HG03469 (cell line): Measurements from ENCODE around the gene EFNA5.

Experiments used
- ATAC-seq: cut with Tn5 transposase; IDR thresholded peaks from one replicate; pipeline ENCODE4 v1.9.1; 2021; ENCODE audit warnings: mild to moderate bottlenecking, moderate library complexity, moderate number of reproducible peaks; ENCODE audit not compliant: unreplicated experiment

Gene EFNA5

GRCh38 chr5:107523029-107523680, 147.6 kb downstream of the EFNA5 start:
- no peak for ATAC-seq

- no peak for ATAC-seq
Measured at GRCh38 chr5:107522456-107522855, 148.3 kb downstream of the EFNA5 start.

- ATAC-seq = no peak
Measured at GRCh38 chr5:107519900-107520354, 150.8 kb downstream of the EFNA5 start.

DNA sequence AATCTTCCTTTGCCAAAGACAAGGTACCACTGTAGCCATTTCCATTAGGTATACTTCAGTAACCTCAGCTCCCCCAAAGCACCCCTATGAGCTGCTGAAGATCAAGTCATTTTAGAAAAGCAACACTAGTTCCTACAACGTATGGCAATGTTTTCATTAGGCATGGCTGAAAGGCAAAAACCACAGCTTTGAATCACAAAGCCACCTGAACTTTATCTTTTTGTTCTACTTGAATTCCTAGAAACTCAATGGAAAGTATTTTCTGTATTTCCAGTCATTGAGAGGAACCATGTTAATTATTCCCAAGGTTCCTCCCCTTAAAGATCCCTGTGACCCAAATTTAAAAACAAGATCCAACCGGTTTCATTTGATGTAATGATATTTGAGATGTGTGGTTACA, 152.1 kb downstream of the EFNA5 start:
- no peak for ATAC-seq

- no peak for ATAC-seq
Measured at GRCh38 chr5:107518190-107518589, 152.5 kb downstream of the EFNA5 start.

- ATAC-seq = no peak
Measured at GRCh38 chr5:107517185-107518033, 153.3 kb downstream of the EFNA5 start.

DNA sequence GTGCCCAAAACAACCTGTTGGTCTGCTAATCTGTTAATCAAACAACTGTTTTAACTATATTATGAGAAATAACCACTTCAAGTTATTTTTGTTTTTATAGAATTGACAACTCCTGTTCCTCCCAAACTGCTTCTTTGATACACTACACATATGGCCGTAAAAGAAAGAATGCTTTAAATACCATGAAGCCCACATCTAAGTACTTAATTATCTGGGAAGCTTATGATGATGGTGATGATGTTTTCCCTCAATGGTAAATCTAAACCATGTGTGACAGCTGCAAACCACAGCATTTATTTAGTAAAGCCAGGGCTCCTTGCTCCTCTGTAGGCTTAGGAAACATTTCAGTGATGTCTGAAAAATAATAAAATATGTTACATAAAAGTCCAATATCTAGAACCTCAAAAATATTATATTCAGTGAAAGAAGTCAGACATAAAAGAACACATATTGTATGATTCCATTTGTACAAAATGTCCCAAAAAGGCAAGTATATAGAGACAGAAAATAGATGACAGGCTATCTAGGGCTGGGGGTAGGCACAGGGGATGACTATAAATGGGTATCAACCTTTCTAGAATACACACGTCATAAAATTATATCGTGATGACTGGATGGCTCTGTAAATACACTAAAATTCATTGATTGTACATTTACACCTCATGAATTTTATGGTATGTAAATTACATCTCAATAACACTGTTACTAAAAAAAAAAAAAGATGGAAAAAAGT, 154.1 kb downstream of the EFNA5 start:
- no peak for ATAC-seq

- no peak for ATAC-seq
Measured at GRCh38 chr5:107515521-107516080, 155.1 kb downstream of the EFNA5 start.

GRCh38 chr5:107514305-107514704, 156.4 kb downstream of the EFNA5 start:
- no peak for ATAC-seq

DNA sequence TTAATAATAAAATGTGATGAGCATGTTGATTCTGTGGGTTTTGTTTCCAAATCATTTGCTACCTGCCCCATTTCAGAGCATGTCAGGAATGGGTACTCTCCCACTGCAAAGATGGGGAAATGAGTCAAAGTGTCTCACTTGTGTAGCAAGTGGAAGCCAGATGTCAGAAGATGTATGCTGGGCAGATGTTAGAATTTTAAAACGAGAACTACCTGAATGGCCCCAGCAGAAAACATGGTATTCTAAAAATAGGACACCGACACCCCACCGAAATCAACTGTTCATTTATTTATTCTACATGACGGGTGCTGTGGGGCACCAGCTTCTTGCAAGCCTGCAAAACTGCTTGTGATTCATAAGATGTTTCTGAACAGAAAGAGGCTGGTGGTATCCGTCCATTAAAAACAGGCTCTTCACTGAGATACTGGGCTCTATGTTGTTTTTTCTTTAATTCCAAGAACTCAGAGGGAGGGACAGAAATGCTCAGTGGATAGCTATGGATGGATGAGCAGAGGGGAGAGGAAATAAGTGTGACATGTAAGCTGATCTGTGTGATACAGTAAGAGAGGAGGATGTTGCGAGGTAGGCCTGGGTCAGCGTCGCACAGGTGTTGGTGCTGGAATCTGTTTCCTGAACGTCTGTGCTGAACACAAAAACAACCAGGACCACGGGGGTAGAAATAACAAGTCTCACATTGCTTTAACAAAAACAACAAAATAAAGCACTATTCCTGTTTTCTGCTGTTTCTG, 157.2 kb downstream of the EFNA5 start:
- ATAC-seq = no peak

DNA sequence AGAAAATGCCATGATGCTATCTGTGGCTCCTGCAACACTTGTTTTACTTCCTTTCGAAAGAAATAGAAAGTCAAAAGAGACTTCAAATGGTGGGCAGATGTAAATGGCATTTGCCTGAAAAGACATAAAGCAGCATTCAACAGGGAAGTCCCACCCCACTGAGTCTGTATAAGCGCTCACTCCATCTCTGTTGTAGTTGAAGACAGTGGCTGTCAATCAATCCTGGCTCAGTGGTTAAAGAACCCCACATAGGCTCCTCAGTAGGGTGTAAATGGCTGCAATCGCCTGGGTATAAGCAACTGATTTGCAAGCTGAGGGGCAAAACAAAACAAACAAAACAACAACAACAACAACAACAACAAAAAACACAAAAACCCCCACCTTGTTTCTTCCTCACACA, 158.7 kb downstream of the EFNA5 start:
- peak; percentile 43 for ATAC-seq

GRCh38 chr5:107510125-107510524, 160.6 kb downstream of the EFNA5 start:
- no peak for ATAC-seq

DNA sequence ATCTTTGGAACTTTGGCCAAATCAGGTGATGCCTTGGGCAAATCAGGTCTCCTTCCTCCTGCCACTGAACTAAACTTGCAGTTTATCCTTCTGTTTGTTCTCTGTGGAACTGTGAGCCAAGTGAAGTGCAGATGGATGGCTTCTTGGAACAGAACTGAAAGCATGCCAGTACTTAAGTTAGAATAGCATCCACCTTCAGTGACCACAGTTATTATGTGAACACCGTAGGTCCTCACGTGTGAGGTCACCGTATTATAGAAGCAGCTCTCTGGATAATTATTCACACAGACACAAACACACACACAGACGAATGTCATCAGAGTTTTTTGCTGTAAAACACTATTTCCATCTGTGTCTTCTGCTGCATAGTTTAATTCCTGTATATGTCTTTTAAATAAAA, 162.6 kb downstream of the EFNA5 start:
- no peak for ATAC-seq

GRCh38 chr5:107505763-107506534, 164.8 kb downstream of the EFNA5 start:
- no peak for ATAC-seq

DNA sequence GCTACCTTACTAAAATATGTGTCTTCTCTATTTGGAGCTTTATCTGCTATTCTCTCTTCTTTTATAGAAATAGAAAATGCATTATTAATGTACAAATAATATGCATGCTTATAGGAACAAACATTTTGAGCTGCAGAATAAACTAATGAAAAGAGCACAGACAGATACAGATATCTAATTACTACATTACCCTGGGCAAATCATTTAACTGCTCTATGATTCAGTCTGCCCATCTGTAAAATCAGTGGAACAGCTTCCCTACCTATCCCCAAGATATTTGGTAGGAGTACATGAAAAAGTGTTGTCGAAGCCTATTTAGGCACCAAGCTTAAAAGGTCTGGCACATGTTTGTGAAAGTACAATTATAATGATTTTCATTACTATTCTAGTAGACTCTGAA, 166.3 kb downstream of the EFNA5 start:
- ATAC-seq = no peak

- no peak for ATAC-seq
Measured at GRCh38 chr5:107502676-107503060, 168.1 kb downstream of the EFNA5 start.

DNA sequence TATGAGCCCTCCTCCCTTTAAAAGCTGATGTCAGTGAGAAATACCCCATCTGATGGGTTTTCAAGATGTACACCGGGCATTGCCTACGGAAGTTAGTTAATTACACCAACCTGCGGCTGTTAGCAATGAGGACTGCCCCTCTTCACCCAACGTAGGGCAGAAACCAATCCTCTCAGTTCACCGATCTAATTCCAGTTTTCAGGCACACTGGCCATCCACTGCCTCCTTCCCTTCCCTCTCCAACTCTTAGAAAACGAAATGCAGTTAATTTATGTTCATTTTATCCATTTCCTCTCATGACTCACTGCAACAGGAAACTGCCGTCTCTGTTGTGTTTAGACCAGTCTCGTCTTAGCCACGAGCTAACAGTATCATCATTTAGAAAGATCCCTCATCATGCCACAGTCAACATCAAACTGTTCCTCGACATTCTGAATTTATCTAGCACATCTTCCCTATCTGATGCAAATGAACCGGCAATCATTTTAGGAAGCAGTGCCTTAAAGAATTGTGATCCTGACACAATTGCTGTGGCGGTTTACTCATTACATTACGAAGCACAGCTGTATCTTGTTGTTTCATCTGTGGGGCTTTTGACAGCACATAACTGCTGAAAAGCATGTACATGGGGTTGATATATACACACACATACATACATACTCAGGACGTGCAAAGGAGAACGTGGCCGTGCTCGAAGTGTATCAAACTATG, 168.6 kb downstream of the EFNA5 start:
- no peak for ATAC-seq

DNA sequence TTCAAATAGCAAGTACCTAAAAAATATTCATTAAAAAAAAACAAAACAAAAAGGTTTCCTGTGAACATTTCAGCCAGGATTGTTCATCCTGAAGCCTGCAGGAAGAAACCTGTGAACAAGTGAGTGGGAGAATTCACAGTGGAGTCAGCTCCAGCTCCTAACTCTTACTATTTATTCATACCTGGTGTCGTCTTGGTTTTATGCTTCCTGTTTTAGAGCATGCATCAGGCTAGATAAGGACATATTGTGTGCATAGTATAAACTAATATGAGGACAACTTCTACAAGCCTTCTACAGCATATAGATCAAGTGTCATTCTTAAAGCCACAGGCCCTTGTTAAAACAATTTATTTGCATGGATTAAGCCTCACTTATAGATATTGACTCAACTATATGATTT, 169.9 kb downstream of the EFNA5 start:
- ATAC-seq = no peak

DNA sequence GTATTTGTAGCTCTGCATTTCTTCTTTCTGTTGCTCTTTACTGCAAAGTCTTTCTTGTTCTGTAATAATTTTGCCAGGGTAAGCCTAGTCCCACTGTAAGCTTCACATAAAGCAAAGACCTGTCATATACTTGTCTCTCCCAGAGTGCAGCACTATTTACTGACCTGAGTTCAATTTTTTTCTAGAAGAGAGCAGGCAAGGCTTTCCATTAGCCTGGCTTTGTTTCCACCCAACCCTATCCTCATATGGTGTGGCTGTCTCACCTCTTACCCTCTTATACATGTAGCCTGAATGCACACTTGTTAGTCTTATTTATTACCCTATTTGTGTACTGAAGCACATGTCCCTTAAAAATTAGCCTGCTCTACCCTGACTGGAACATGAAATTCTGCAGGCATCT, 170.4 kb downstream of the EFNA5 start:
- no peak for ATAC-seq
